ENCODE results near the gene E2F4.

The E2F4 gene

GRCh38 chr16:67151431-67152097 lies 40.4 kb upstream of the E2F4 start:
- Histone ChIP-seq H3K27me3 (ENCODE audit: low read depth, low read length) (no peaks in the 10 kb centered on the region), H3K4me2 (ENCODE audit: low read length) (peak overlapping the region; percentile 60), H3K9me3 (ENCODE audit: insufficient read depth, low read length) (no peaks in the 10 kb centered on the region), H3K27ac (ENCODE audit: low read length) (no peak overlapping the region), H4K20me1 (ENCODE audit: insufficient read depth, low read length) (no peaks in the 10 kb centered on the region), H3K9ac (ENCODE audit: low read length) (no peak overlapping the region), H3K4me1 (ENCODE audit: low read length) (no peaks in the 10 kb centered on the region), H3K79me2 (ENCODE audit: low read length) (no peaks in the 10 kb centered on the region), H3K36me3 (replicated peaks; ENCODE audit: low read depth, low read length) (peaks cover 20% of the 10 kb centered on the region), H2AFZ (ENCODE audit: low read depth, low read length) (no peak overlapping the region), H3K4me3 (ENCODE audit: low read length) (peak overlapping the region; percentile 74)
- TF ChIP-seq CTCF (IDR thresholded peaks at IDR 0.05; ENCODE audit: low read depth, low read length) (no peak), EZH2phosphoT487 (IDR thresholded peaks at IDR 0.05; ENCODE audit: low read depth) (no peak)

GRCh38 chr16:67154578-67155294 lies 37.2 kb upstream of the E2F4 start:
- no peaks in the 10 kb centered on the region for H3K27me3 ChIP-seq (ENCODE audit: low read depth, low read length)
- H3K36me3 ChIP-seq (replicated peaks; ENCODE audit: low read depth, low read length), result peaks cover 5% of the 10 kb centered on the region
- no peaks in the 10 kb centered on the region for H3K9me3 ChIP-seq (ENCODE audit: insufficient read depth, low read length)
- peaks cover 13% of the 10 kb centered on the region for H3K4me1 ChIP-seq (ENCODE audit: low read length)
- TF ChIP-seq EZH2phosphoT487 (IDR thresholded peaks at IDR 0.05; ENCODE audit: low read depth) (no peak), CTCF (IDR thresholded peaks at IDR 0.05; ENCODE audit: low read depth, low read length) (no peak)
- H2AFZ ChIP-seq (ENCODE audit: low read depth, low read length), result no peak overlapping the region
- H3K4me2 ChIP-seq (ENCODE audit: low read length), result no peak overlapping the region
- H3K9ac ChIP-seq (ENCODE audit: low read length), result no peak overlapping the region
- no peak overlapping the region for H3K4me3 ChIP-seq (ENCODE audit: low read length)
- H3K27ac ChIP-seq (ENCODE audit: low read length), result no peak overlapping the region
- peaks cover 8% of the 10 kb centered on the region for H3K79me2 ChIP-seq (ENCODE audit: low read length)
- H4K20me1 ChIP-seq (ENCODE audit: insufficient read depth, low read length), result no peaks in the 10 kb centered on the region

DNA sequence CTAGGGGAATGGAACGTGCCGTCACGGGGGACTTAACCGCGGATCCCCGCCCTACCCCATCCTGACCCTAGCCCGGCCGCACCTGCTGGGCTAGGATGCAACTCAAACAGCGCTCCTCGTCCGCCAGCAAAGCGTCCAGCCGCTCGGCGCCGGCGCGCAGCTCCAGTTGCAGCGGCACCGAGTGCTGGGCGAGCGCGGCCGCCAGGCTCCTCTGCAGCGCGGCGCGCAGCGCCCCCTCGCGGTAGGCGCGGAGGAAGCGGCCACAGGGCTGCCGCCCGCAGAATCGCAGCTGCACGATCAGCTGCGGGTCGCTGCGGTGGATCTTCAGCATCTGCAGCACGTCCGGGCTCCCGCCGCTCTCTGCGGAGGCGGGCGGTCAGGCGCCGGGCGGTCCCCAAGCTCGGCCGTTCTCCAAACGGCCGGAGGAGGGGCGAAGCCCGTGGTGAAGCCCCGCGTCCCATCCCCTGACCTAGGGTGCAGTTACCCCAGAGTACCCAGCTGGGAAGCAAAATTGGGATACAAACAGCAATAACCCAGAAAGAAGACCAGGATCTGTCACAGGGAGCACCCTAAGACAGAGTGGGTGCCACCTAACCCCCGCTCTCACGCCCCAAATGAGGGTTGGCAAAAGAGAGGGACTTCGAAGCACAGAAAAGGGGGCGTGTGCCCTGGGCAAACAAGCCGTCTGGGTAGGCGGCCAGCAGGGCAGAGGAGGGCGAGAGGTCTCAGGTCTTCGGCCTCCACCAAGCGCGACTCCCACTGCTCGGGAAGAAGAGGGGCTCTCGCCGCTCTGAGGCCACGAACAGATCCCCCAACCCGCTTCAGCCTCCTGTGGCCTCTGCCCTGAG lies 36.4 kb upstream of the E2F4 start:
- no peaks in the 10 kb centered on the region for H3K9me3 ChIP-seq (ENCODE audit: insufficient read depth, low read length)
- no peak overlapping the region for H3K9ac ChIP-seq (ENCODE audit: low read length)
- H3K27me3 ChIP-seq (ENCODE audit: low read depth, low read length), result no peaks in the 10 kb centered on the region
- H2AFZ ChIP-seq (ENCODE audit: low read depth, low read length), result no peak overlapping the region
- H3K4me3 ChIP-seq (ENCODE audit: low read length), result no peak overlapping the region
- no peaks in the 10 kb centered on the region for H4K20me1 ChIP-seq (ENCODE audit: insufficient read depth, low read length)
- peaks cover 14% of the 10 kb centered on the region for H3K4me1 ChIP-seq (ENCODE audit: low read length)
- H3K4me2 ChIP-seq (ENCODE audit: low read length), result no peak overlapping the region
- peaks cover 6% of the 10 kb centered on the region for H3K36me3 ChIP-seq (replicated peaks; ENCODE audit: low read depth, low read length)
- peaks cover 9% of the 10 kb centered on the region for H3K79me2 ChIP-seq (ENCODE audit: low read length)
- TF ChIP-seq CTCF (IDR thresholded peaks at IDR 0.05; ENCODE audit: low read depth, low read length) (peak; percentile 33), EZH2phosphoT487 (IDR thresholded peaks at IDR 0.05; ENCODE audit: low read depth) (no peak)
- no peak overlapping the region for H3K27ac ChIP-seq (ENCODE audit: low read length)
